Nephron (organoid): Measurements from ENCODE around the gene RAB3B.
"Not testable (repeated sequence)": the region's sequence is repeated elsewhere in the genome, so short reads cannot be mapped to it uniquely, and the experiment has no call there.

ENCODE experiments used
- H3K27ac Mint-ChIP-seq, 3 experiments: 2 replicates each; pipeline ENCODE4 v1.8.0; 2020; ENCODE audit warnings: mixed read lengths in 3 of 3, mild to moderate bottlenecking in 2 of 3, moderate library complexity in 1 of 3
- H3K27me3 Mint-ChIP-seq: 2 replicates; pipeline ENCODE4 v1.8.0; 2021; ENCODE audit warnings: low read depth, mild to moderate bottlenecking, moderate library complexity, mixed read lengths
- H3K36me3 Mint-ChIP-seq: 2 replicates; pipeline ENCODE4 v1.8.0; 2020; ENCODE audit warnings: low read depth, mixed read lengths
- H3K4me1 Mint-ChIP-seq: 2 replicates; pipeline ENCODE4 v1.8.0; 2020; ENCODE audit warnings: mixed read lengths
- H3K4me3 Mint-ChIP-seq, 3 experiments: 2 replicates each; pipeline ENCODE4 v1.8.0; 2020; ENCODE audit warnings: mild to moderate bottlenecking in 3 of 3, mixed read lengths in 3 of 3, moderate library complexity in 2 of 3
- H3K9me3 Mint-ChIP-seq: 2 replicates; pipeline ENCODE4 v1.8.0; 2020; ENCODE audit warnings: mixed read lengths
- CTCF ChIP-seq, 3 experiments: fragments of 200-600 bp; sonication (generic); IDR thresholded peaks; one replicate each; pipeline ENCODE4 v1.5.0; 2021; ENCODE audit warnings: antibody characterized with exemption in 3 of 3; ENCODE audit not compliant: unreplicated experiment in 3 of 3

Gene RAB3B

GRCh38 chr1:51968632-51969031, 21.9 kb downstream of the RAB3B start:
- no peak for TF ChIP-seq CTCF (IDR thresholded peaks at IDR 0.05; ENCODE audit: unreplicated experiment in 3 of 3)
- Mint-ChIP-seq H3K9me3 (no peaks in the 10 kb centered on the region), H3K27me3 (no peaks in the 10 kb centered on the region), H3K36me3 (no peaks in the 10 kb centered on the region), H3K4me1 (no peaks in the 10 kb centered on the region), H3K4me3 (no peak overlapping the region), H3K27ac (no peak overlapping the region)

- H3K4me3 Mint-ChIP-seq, H3K27ac Mint-ChIP-seq, H3K27me3 Mint-ChIP-seq, H3K9me3 Mint-ChIP-seq, H3K4me1 Mint-ChIP-seq, H3K36me3 Mint-ChIP-seq: not testable (repeated sequence)
These were observed 23.2 kb downstream of the RAB3B start for GRCh38 chr1:51967213-51967791.

DNA sequence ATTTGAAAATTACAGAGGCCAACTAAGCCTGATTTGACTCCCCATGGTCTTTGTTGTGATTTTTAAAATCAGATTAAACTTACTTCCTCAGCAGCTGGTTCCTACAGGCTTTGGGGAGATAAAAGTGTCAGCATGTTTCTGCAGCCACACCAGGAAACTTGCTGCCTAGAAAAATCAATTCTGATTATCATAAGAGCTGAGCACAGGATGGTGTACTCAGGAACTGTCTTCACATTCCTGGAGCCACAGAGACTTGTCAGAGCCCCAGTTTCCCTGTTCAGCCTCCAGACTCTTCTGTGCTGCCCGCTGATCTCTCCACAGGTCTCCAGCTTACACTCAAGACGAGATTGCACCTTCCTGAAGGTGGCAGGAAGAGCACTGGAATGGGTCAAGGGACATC, 23.9 kb downstream of the RAB3B start:
- no peak overlapping the region for H3K27ac Mint-ChIP-seq
- TF ChIP-seq CTCF (IDR thresholded peaks at IDR 0.05; ENCODE audit: unreplicated experiment in 3 of 3) = no peak
- no peaks in the 10 kb centered on the region for H3K4me1 Mint-ChIP-seq
- H3K27me3 Mint-ChIP-seq = no peaks in the 10 kb centered on the region
- no peaks in the 10 kb centered on the region for H3K9me3 Mint-ChIP-seq
- H3K36me3 Mint-ChIP-seq = no peaks in the 10 kb centered on the region
- H3K4me3 Mint-ChIP-seq = no peak overlapping the region

GRCh38 chr1:51964309-51964696, 26.2 kb downstream of the RAB3B start:
- Mint-ChIP-seq H3K4me1 (no peaks in the 10 kb centered on the region), H3K27ac (no peak overlapping the region), H3K9me3 (no peaks in the 10 kb centered on the region), H3K27me3 (peaks cover 7% of the 10 kb centered on the region), H3K36me3 (no peaks in the 10 kb centered on the region), H3K4me3 (no peak overlapping the region)
- no peak for TF ChIP-seq CTCF (IDR thresholded peaks at IDR 0.05; ENCODE audit: unreplicated experiment in 3 of 3)

DNA sequence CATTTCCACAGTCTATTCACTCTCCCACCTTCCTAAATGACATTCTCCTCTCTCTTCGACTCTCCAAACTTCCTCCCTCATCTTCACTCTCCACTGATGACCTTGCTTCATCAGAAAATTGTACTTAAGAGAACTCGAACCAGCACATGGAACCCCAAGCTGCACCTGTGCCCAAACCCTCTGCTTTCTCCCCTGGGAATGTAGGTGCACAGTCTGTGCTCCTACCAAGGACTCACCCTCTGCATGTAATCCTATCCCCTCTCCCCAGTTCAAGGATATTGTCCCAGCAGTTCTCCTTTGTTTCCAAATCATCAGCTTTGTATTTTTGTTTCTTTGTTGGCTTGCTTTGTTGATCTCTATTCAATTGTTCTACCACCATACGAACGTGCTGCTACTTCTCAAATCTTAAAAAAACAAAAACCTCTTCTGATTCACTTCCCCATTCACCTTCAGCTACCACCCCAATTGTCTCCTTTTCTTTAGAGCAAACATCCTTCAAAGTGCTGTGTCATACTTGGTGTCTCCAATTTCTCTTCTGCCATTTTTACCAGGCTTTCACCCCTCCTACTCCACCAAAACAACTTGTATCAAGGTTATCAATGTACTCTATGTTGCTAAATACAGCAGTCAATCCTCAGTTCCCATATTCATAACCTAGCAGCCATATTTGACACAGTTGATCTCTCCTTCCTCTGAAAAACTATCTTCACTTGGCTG, 26.8 kb downstream of the RAB3B start:
- no peak for TF ChIP-seq CTCF (IDR thresholded peaks at IDR 0.05; ENCODE audit: unreplicated experiment in 3 of 3)
- H3K27me3 Mint-ChIP-seq = peaks cover 7% of the 10 kb centered on the region
- H3K36me3 Mint-ChIP-seq = no peaks in the 10 kb centered on the region
- no peaks in the 10 kb centered on the region for H3K4me1 Mint-ChIP-seq
- H3K9me3 Mint-ChIP-seq = no peaks in the 10 kb centered on the region
- H3K4me3 Mint-ChIP-seq = no peak overlapping the region
- H3K27ac Mint-ChIP-seq = no peak overlapping the region

GRCh38 chr1:51962486-51963356, 27.8 kb downstream of the RAB3B start:
- Mint-ChIP-seq H3K36me3 (no peaks in the 10 kb centered on the region), H3K27ac (no peak overlapping the region), H3K4me1 (no peaks in the 10 kb centered on the region), H3K4me3 (no peak overlapping the region), H3K9me3 (no peaks in the 10 kb centered on the region), H3K27me3 (peaks cover 7% of the 10 kb centered on the region)
- no peak for TF ChIP-seq CTCF (IDR thresholded peaks at IDR 0.05; ENCODE audit: unreplicated experiment in 3 of 3)
